HG03460 (cell line): ENCODE measurements around the gene MICA.
"Not testable (repeated sequence)": the region's sequence is repeated elsewhere in the genome, so short reads cannot be mapped to it uniquely, and the experiment has no call there.

Experiments used
- ATAC-seq: cut with Tn5 transposase; IDR thresholded peaks from one replicate; pipeline ENCODE4 v1.9.1; 2021; ENCODE audit not compliant: unreplicated experiment

MICA gene

GRCh38 chr6:31403283-31404060, at the start of gene MICA:
Gene MICA, plus strand, starts transcription at chr6:31403595. Its CDS starts 38 bp downstream, at chr6:31403633.
- peak; percentile 51 for ATAC-seq

GRCh38 chr6:31354158-31354863, 49.1 kb upstream of the MICA start:
- ATAC-seq, result no peak

GRCh38 chr6:31354864-31355582, 48.4 kb upstream of the MICA start:
- no peak for ATAC-seq

- no peak for ATAC-seq
Measured at GRCh38 chr6:31355583-31355948, 47.8 kb upstream of the MICA start.

- ATAC-seq, result peak; percentile 23
Measured at GRCh38 chr6:31356216-31356945, 47.0 kb upstream of the MICA start.

GRCh38 chr6:31356946-31357466, 46.4 kb upstream of the MICA start, which contains the start of gene HLA-B:
Gene HLA-B, minus strand, starts transcription at chr6:31357179. Its CDS starts 21 bp downstream, at chr6:31357158.
- peak; percentile 74 for ATAC-seq

GRCh38 chr6:31357886-31358285, 45.5 kb upstream of the MICA start:
- ATAC-seq, result no peak

GRCh38 chr6:31358302-31358701, 45.1 kb upstream of the MICA start:
- no peak for ATAC-seq

GRCh38 chr6:31359581-31359980, 43.8 kb upstream of the MICA start:
- no peak for ATAC-seq

- ATAC-seq, result no peak
Measured at GRCh38 chr6:31362751-31363150, 40.6 kb upstream of the MICA start.

- no peak for ATAC-seq
Measured at GRCh38 chr6:31363811-31364210, 39.6 kb upstream of the MICA start.

GRCh38 chr6:31365864-31366263, 37.5 kb upstream of the MICA start:
- no peak for ATAC-seq

- ATAC-seq, result no peak
Measured at GRCh38 chr6:31366693-31367470, 36.5 kb upstream of the MICA start.

GRCh38 chr6:31368461-31368860, 34.9 kb upstream of the MICA start:
- ATAC-seq, result no peak

GRCh38 chr6:31374118-31374517, 29.3 kb upstream of the MICA start:
- not testable (repeated sequence) for ATAC-seq

- ATAC-seq, result no peak
Measured at GRCh38 chr6:31375699-31376098, 27.7 kb upstream of the MICA start.

GRCh38 chr6:31377029-31377428, 26.4 kb upstream of the MICA start:
- ATAC-seq, result no peak

GRCh38 chr6:31378062-31378720, 25.2 kb upstream of the MICA start:
- no peak for ATAC-seq

- no peak for ATAC-seq
Measured at GRCh38 chr6:31378721-31379103, 24.7 kb upstream of the MICA start.

- ATAC-seq, result no peak
Measured at GRCh38 chr6:31379850-31380249, 23.5 kb upstream of the MICA start.
